A673 (cell line): ENCODE results near the gene GNG14. TPM values are rescaled to one million over a fixed set of nuclear protein-coding genes. Genes with fewer than 3 reads are reported as not detected.

Experiments used
- BruUV-seq: library from RNA; stranded (reverse); fragments of 400-500 nt; replicated peaks from 2 replicates; lab custom pipeline; 2021; lab: Mats Ljungman, UMichigan
- CTCF ChIA-PET: fragments of 300-600 bp; sonication (Branson Sonifier 250); formaldehyde crosslinking; loops from one replicate; lab custom pipeline; 2022; ENCODE audit warnings: antibody characterized with exemption; lab: Charles Lee
- POLR2A ChIA-PET: fragments of 300-600 bp; sonication (Branson Sonifier 250); formaldehyde crosslinking; loops from one replicate; lab custom pipeline; 2022; ENCODE audit warnings: antibody characterized with exemption; ENCODE audit not compliant: low non-redundant PET; lab: Charles Lee
- DNase-seq: peaks from one replicate; pipeline ENCODE4 v3.0.0-alpha.2; 2015; ENCODE audit warnings: low spot score
- H3K27ac ChIP-seq: fragments of 200-600 bp; sonication (generic); 2 replicates; pipeline ENCODE4 v1.5.1; 2016; ENCODE audit warnings: mixed run types, low read depth, mild to moderate bottlenecking, mixed read lengths, antibody characterized with exemption, low read length; ENCODE audit not compliant: poor library complexity, severe bottlenecking
- H3K27me3 ChIP-seq: fragments of 200-600 bp; sonication (generic); replicated peaks from 2 replicates; pipeline ENCODE4 v1.6.1; 2017; ENCODE audit warnings: mixed run types, low read depth, mild to moderate bottlenecking, mixed read lengths, antibody characterized with exemption, low read length; ENCODE audit not compliant: insufficient read depth, poor library complexity
- H3K36me3 ChIP-seq: fragments of 200-600 bp; sonication (generic); 2 replicates; pipeline ENCODE4 v1.6.1; 2016; ENCODE audit warnings: mixed run types, mild to moderate bottlenecking, mixed read lengths, antibody characterized with exemption, low read length; ENCODE audit not compliant: insufficient read depth, poor library complexity, severe bottlenecking
- H3K4me1 ChIP-seq: fragments of 200-600 bp; sonication (generic); 2 replicates; pipeline ENCODE4 v1.6.1; 2017; ENCODE audit warnings: mixed run types, mild to moderate bottlenecking, mixed read lengths, antibody characterized with exemption, low read length; ENCODE audit not compliant: insufficient read depth, poor library complexity, severe bottlenecking
- H3K4me3 ChIP-seq: fragments of 200-600 bp; sonication (generic); 2 replicates; pipeline ENCODE4 v1.5.1; 2016; ENCODE audit warnings: low read depth, mixed run types, mild to moderate bottlenecking, mixed read lengths, low read length; ENCODE audit not compliant: poor library complexity, severe bottlenecking
- H3K9me3 ChIP-seq: fragments of 200-600 bp; sonication (generic); 2 replicates; pipeline ENCODE4 v1.6.1; 2016; ENCODE audit warnings: mixed run types, low read depth, mild to moderate bottlenecking, mixed read lengths, antibody characterized with exemption, low read length; ENCODE audit not compliant: poor library complexity, severe bottlenecking
- EZH2 ChIP-seq: fragments of 200-600 bp; sonication (generic); IDR thresholded peaks from 2 replicates; pipeline ENCODE4 v1.6.1; 2017; ENCODE audit warnings: borderline replicate concordance, low read depth, mild to moderate bottlenecking, mixed read lengths, antibody characterized with exemption, low read length; ENCODE audit not compliant: poor library complexity, severe bottlenecking
- intact Hi-C: fragments of 100-400 bp; cut with micrococcal nuclease; formaldehyde crosslinking; loops from one replicate; pipeline ENCODE4 v1.10.0; 2022; ENCODE audit not compliant: unreplicated experiment
- total RNA-seq: library from RNA; stranded (reverse); gene quantifications from 2 replicates; pipeline ENCODE4 v1.2.3, GENCODE V29; 2021
- TF ChIP-seq, protein P1 (sequence below): fragments of 300-800, 200-600 bp; sonication (generic); conservative IDR thresholded peaks from 2 replicates; pipeline ENCODE4 v1.5.1; 2017; ENCODE audit warnings: low read depth, mild to moderate bottlenecking, antibody characterized with exemption, low read length, moderate library complexity, mixed read lengths

The GNG14 gene
- total RNA-seq, 1 experiment from 2014 or later: not detected

DNA sequence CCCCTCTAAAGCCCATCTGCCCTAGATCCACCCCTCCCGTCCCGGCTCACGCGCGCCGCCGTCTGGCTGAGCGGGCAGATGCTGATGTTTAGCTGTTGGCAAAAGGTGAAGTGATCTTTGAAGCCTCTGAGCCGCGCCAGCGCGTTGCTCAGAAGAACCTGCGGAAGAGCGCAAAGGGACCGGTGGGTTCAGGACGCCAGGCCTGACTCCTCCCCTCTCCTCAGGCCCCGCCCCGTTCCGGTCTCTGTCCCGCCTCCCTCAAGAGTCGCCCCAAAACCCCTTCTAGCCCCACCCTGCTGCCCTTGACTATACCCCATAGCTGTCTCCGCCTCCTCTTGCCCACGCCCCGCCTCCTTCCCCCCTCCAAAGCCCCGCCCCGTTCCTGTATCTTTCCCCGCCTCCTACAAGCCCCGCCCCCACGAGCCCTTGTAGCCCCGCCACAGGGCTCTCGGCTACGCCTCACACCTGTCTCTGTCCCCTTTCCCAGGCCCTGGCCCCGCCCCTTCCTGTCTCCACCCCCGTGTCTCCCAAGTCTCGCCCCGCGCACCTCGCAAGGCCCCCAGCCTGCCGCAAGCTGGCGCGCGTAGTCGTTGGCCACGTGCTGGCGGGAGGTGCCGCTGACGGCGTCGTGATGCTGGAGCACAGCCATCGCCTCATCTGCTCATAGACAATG lies 30.8 kb upstream of the GNG14 start:
- H3K27me3 ChIP-seq: no peaks in the 10 kb centered on the region
- ChIA-PET CTCF (no interaction called here), POLR2A (no interaction called here)
- H3K9me3 ChIP-seq: no peaks in the 10 kb centered on the region
- H3K4me3 ChIP-seq: no peak overlapping the region
- H3K27ac ChIP-seq: no peak overlapping the region
- no TSS peak for BruUV-seq
- TF ChIP-seq, protein P1, sequence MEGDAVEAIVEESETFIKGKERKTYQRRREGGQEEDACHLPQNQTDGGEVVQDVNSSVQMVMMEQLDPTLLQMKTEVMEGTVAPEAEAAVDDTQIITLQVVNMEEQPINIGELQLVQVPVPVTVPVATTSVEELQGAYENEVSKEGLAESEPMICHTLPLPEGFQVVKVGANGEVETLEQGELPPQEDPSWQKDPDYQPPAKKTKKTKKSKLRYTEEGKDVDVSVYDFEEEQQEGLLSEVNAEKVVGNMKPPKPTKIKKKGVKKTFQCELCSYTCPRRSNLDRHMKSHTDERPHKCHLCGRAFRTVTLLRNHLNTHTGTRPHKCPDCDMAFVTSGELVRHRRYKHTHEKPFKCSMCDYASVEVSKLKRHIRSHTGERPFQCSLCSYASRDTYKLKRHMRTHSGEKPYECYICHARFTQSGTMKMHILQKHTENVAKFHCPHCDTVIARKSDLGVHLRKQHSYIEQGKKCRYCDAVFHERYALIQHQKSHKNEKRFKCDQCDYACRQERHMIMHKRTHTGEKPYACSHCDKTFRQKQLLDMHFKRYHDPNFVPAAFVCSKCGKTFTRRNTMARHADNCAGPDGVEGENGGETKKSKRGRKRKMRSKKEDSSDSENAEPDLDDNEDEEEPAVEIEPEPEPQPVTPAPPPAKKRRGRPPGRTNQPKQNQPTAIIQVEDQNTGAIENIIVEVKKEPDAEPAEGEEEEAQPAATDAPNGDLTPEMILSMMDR: no peak
- no peak for TF ChIP-seq EZH2
- no peaks in the 10 kb centered on the region for H3K4me1 ChIP-seq
- H3K36me3 ChIP-seq: peaks cover 11% of the 10 kb centered on the region
- no peak for DNase-seq
- intact Hi-C loops: no loop called here

DNA sequence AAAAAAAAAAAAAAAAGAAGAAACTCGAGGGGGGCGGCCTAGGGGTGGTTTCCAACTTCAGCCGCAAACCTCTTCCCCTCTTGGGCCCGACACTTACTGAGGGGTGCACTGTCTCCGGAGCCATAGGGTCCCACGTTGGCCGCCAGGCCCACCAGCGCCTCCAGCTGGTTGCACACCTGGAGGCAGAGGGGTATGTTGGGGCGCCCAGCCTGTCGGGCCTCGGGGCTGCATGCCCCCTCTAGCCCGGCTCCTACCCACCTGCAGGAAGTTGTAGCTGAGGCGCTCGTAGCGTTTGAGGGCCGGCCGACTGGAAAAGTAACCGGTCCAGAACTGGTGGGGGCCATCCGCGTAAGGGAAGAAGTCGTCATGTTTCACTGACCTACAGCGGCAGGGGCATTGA lies 29.8 kb upstream of the GNG14 start:
- BruUV-seq: no TSS peak
- CTCF ChIA-PET: no interaction called here

DNA sequence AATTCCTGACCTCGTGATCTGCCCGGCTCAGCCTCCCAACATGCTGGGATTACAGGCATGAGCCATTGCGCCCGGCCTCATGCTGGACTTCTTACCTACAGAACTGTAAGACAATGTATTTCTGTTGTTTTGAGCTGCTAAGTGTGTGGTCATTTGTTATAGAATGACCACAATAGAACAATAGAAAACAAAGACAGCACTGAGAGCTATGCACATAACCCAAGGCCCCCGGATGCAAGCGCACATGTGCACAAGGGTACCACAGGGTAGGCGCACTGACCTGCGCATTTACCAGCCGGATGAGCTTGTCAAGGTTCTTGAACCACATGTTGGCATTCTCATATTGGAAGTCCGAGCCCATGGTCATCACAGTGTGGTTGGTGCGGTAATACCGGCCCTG lies 26.8 kb upstream of the GNG14 start:
- peaks cover 14% of the 10 kb centered on the region for H3K36me3 ChIP-seq
- TF ChIP-seq, protein P1: no peak
- no peak for TF ChIP-seq EZH2
- H3K27ac ChIP-seq: no peak overlapping the region
- no peak for DNase-seq
- POLR2A ChIA-PET: no interaction called here
- no peak overlapping the region for H3K4me3 ChIP-seq
- CTCF ChIA-PET: interaction anchor here (0.7 kb wide), 1 partner anchor 21 kb away, joined by 3 read pairs; no protein-coding TSS in a partner anchor
- H3K9me3 ChIP-seq: no peaks in the 10 kb centered on the region
- no peaks in the 10 kb centered on the region for H3K27me3 ChIP-seq
- intact Hi-C loops: no loop called here
- H3K4me1 ChIP-seq: peaks cover 4% of the 10 kb centered on the region
- no TSS peak for BruUV-seq

More for the DNA sequence above, 29.8 kb upstream of the GNG14 start:
- Histone ChIP-seq H3K4me1 (no peaks in the 10 kb centered on the region), H3K27ac (no peak overlapping the region), H3K9me3 (no peaks in the 10 kb centered on the region), H3K36me3 (peaks cover 11% of the 10 kb centered on the region), H3K27me3 (no peaks in the 10 kb centered on the region), H3K4me3 (no peak overlapping the region)
- TF ChIP-seq, protein P1: no peak
- no peak for TF ChIP-seq EZH2
- POLR2A ChIA-PET: no interaction called here
- DNase-seq: no peak
- intact Hi-C loops: no loop called here
